ENCODE results near the gene DYNC1LI1.

The DYNC1LI1 gene

DNA sequence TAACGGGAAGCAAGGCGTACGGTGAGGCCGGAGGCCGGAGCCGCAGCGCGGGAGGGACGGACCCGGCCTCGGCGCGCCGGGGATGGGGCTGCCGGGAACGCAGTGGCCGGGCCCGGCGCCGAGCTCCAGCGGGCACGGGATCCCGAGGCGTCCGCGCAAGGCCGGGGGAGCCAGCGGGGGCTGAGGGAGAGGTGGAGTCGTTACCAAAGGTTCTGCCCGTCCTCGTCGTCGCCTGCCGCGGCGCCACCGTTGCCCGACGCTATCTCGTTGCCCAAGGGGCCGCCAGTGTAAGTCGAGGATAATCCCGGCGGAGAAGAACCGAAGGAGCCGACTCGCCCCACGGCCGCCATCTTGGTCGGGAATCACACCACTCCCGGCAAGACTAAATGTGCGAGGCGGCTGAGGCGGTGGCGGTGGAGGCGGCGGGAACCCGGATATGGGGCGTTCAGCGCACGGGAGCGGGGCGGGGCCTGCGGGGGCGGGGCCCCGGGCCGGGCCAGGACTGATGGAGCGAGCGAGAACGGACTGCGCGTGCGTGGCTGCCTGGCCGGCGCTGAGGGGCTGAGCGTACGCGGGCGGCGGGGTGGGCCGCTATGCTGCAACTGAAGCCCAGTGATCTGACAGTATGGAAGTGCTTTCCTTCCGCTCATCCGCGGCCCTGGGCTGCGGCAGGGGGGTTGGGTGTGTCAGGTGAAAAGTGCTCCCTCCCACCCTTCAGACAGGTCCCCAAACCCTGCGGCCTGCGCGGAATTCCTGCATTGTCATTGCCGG lies at the start of gene DYNC1LI1:
Gene DYNC1LI1 (minus strand): TSS at position 438 of the 771 bp plus-strand sequence. CDS start 88 bp downstream, at position 350.
- DNase-seq (ENCODE audit: extremely low read depth, low read depth), result peak; percentile 75
- TF ChIP-seq, protein P1, sequence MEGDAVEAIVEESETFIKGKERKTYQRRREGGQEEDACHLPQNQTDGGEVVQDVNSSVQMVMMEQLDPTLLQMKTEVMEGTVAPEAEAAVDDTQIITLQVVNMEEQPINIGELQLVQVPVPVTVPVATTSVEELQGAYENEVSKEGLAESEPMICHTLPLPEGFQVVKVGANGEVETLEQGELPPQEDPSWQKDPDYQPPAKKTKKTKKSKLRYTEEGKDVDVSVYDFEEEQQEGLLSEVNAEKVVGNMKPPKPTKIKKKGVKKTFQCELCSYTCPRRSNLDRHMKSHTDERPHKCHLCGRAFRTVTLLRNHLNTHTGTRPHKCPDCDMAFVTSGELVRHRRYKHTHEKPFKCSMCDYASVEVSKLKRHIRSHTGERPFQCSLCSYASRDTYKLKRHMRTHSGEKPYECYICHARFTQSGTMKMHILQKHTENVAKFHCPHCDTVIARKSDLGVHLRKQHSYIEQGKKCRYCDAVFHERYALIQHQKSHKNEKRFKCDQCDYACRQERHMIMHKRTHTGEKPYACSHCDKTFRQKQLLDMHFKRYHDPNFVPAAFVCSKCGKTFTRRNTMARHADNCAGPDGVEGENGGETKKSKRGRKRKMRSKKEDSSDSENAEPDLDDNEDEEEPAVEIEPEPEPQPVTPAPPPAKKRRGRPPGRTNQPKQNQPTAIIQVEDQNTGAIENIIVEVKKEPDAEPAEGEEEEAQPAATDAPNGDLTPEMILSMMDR (IDR thresholded peaks at IDR 0.05; ENCODE audit: low read depth, low read length), result no peak

DNA sequence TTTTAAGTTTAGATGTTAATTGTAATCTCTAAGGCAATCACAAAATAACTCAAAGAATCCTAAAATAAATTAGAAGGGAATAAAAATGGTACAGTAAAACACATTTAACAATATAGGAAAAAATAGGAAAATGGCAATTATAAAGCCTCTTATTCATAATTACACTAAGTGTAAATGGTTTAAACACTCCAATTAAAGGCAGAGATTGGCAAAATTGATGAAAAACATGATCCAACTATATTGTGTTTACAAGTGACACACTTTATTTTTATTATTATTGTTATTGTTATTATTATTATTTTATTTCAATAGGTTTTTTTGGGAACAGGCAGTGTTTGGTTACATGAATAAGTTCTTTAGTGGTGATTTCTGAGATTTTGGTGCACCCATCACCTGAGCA lies 48.7 kb upstream of the DYNC1LI1 start:
- TF ChIP-seq, protein P1 (IDR thresholded peaks at IDR 0.05; ENCODE audit: low read depth, low read length), result no peak
- DNase-seq (ENCODE audit: extremely low read depth, low read depth), result no peak

DNA sequence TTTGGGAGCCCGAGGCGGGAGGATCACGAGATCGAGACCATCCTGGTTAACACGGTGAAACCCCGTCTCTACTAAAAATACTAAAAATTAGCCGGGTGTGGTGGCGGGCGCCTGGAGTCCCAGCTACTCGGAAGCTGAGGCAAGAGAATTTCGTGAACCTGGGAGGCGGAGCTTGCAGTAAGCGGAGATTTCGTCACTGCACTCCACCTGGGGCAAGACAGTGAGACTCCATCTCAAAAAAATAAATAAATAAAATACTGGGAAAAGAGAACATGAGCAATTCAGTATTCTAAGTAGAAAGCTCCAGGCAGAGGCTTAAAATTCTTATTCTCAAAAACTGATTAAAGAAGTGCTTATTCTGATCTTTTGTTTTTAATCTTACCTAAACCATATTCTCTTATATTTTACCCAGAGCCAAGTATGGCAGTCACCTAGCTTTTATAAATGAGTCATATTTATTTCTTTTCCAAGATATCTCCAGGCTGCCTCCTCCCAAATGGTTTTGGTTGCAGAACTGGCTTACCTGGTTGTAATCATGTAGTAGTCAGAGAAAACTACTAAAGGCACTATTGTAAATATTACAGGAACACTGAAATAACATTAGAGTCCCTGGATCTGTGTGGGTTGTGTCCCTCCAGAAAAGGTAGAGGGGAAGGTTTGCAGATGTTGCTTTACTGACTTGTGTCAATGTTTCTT lies 45.8 kb upstream of the DYNC1LI1 start:
- DNase-seq (ENCODE audit: extremely low read depth, low read depth), result no peak
- TF ChIP-seq, protein P1 (IDR thresholded peaks at IDR 0.05; ENCODE audit: low read depth, low read length), result no peak

DNA sequence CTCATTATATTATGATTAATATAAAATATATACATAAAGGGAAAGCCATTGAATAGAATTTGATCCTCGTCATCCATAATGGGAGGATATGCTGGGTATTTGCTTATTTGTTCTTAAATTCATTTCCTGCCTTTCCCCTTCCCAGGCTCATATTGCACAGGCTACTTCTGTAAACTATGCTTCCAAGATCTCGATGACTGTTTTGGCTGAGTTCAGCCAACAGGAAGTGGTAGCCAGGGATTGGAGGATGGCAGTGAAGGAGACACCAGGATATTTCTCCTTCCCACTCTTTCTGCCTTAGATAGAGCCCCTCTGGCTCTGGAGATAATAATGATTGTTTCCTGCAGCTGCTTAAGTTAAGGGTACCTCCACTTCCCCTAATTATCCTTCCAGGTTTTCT lies 44.3 kb upstream of the DYNC1LI1 start:
- TF ChIP-seq, protein P1 (IDR thresholded peaks at IDR 0.05; ENCODE audit: low read depth, low read length), result no peak
- no peak for DNase-seq (ENCODE audit: extremely low read depth, low read depth)

DNA sequence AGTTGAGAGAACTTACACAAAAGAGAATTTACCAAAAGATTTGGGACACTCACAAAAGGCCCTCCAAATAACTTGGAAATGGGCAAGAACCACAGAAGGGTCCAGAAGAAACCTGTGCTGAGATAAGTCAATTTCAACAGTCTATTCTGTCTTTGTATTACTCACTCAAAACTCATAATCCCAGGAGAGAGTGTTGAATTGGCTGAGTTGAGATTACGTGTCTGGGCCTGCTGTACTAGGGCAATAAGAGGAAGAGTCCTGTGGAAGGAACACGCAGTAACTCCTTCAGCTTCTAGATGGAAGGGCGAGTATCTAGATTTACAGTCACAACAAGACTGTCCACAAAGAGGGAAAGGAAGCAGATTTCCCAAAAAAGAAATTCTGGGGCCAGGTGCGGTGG lies 42.5 kb upstream of the DYNC1LI1 start:
- no peak for DNase-seq (ENCODE audit: extremely low read depth, low read depth)
- TF ChIP-seq, protein P1 (IDR thresholded peaks at IDR 0.05; ENCODE audit: low read depth, low read length), result no peak

DNA sequence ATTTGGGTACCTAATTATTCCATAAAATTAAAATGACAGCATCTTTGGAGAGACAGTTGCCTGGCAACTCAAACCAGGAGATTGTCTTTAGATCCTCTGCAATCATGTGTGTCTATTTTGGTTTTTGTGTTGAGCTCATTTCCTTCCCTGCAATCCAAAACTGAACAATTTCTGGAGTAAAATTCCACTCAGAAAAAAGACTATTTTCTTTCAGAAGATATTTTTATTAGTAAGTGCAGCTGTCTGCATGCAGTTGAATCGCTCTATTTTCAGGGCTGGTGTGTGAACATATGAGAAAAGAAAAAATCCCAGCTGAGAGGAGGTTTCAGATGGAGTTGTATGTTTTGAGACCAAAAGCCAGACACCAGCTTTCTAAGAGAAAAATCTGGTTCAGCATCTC lies 41.9 kb upstream of the DYNC1LI1 start:
- TF ChIP-seq, protein P1 (IDR thresholded peaks at IDR 0.05; ENCODE audit: low read depth, low read length), result no peak
- no peak for DNase-seq (ENCODE audit: extremely low read depth, low read depth)

DNA sequence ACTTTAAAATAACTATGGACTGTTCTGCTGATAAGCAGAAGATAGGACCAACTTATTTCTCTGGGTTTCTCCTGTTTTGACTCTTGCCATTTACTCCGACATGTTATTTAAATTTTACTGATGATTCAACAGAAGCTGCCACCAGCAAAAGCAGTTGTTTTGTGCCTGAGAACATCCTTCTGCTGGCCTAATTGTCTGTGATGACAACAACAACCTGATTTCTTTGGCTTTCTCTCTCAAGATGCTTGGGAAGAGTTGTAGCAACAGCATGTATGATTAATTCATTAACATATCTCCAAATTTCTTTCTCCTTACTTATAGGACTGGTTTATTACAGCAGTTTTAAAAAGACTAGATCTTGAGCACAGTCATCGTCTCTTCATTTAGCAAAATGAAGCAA lies 36.9 kb upstream of the DYNC1LI1 start:
- no peak for DNase-seq (ENCODE audit: extremely low read depth, low read depth)
- TF ChIP-seq, protein P1 (IDR thresholded peaks at IDR 0.05; ENCODE audit: low read depth, low read length), result no peak
